ENCODE results near the gene AKIRIN2. TPM values are rescaled to one million over a fixed set of nuclear protein-coding genes. Genes with fewer than 3 reads are reported as not detected.

AKIRIN2 gene
- total RNA-seq (10 to 100 TPM; 44.1 to 56.5 TPM), polyA plus RNA-seq (10 to 100 TPM; 20.9 to 63.1 TPM)
- long read RNA-seq, donor 1, transcript AKIRIN2-201 (5 exons, 1,662 nt) = major isoform, 26 of 26 reads
- long read RNA-seq, donor 1, partial matches to known transcripts = 0 of 26 reads
- long read RNA-seq, donor 1, other reads (novel, unspliced or antisense) = 0 of 26 reads
- long read RNA-seq, donor 2, transcript AKIRIN2-201 (5 exons, 1,662 nt) = major isoform, 9 of 9 reads
- long read RNA-seq, donor 2, partial matches to known transcripts = 0 of 9 reads
- long read RNA-seq, donor 2, other reads (novel, unspliced or antisense) = 0 of 9 reads
- long read RNA-seq, donor 3, transcript AKIRIN2-201 (5 exons, 1,662 nt) = major isoform, 6 of 6 reads
- long read RNA-seq, donor 3, partial matches to known transcripts = 0 of 6 reads
- long read RNA-seq, donor 3, other reads (novel, unspliced or antisense) = 0 of 6 reads
- long read RNA-seq, donor 4, transcript AKIRIN2-201 (5 exons, 1,662 nt) = major isoform, 10 of 16 reads
- long read RNA-seq, donor 4, partial matches to known transcripts = 6 of 16 reads
- long read RNA-seq, donor 4, other reads (novel, unspliced or antisense) = 0 of 16 reads
- long read RNA-seq, donor 5, transcript AKIRIN2-201 (5 exons, 1,662 nt) = major isoform, 18 of 18 reads
- long read RNA-seq, donor 5, partial matches to known transcripts = 0 of 18 reads
- long read RNA-seq, donor 5, other reads (novel, unspliced or antisense) = 0 of 18 reads

DNA sequence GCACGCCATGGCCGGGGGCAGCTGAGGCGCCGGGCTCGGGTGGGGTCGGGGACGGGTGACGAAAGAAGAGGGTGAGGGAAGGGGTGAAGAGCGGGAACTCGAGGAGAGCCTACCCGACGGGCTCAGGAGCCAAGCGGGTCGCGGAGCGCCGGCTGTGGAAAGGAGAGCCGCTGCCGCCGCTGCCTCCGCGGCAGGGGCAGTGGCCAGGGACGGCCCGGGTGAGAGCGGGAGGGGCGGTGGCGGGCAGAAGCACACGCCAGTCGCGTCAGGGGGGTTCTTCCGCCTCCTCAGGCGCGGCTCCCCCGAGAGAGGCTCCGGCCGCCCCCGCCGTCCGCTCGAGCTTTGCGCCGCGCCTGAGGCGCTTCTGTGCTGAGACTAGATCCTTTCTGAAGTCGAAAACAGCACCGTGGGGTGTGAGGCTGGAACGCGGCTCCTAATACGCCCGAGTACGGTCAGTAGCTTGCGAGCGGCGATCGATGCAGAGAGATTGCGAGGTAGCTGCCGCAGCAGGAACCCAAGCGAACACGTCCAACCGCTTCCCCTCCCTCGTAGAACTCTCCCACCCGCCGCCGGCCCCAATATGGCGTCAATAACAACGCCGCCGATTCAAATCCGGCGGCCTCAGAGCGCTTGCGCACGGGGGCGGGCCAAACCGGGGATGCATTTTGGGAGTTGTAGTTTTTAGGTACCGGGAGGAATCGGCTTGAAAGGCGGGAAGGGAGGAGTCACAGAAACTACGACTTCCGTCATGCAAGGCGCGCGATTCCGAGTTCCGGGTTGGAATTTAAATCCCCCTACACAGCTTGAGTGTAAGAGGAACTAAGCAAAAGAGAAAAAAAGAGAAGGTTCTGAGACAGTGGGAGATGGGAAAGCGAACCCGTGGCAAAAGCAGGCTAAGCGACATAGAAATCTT is at the start of gene AKIRIN2:
Gene AKIRIN2, minus strand, starts transcription at position 558 of the 913 bp plus-strand sequence. Its CDS starts 549 bp downstream, at position 9.
- H3K4me3 ChIP-seq = peak within 1 kb of the TSS; percentile 98
- H3K36me3 ChIP-seq (ENCODE audit: control insufficient read depth in 4 of 4, insufficient read depth in 4 of 4, low read length in 4 of 4) = peaks cover 0 to 5% (median 0%) of the 10 kb centered on the region in 4 donors
- peak within 1 kb of the TSS; percentile 90 to 97 for H3K9ac ChIP-seq (ENCODE audit: insufficient read depth in 1 of 2, low read length in 2 of 2)
- peaks cover 0 to 18% (median 6%) of the 10 kb centered on the region in 5 donors for H3K4me1 ChIP-seq (ENCODE audit: control insufficient read depth in 5 of 5, insufficient read depth in 5 of 5, low read length in 5 of 5)
- TF ChIP-seq, protein P1, sequence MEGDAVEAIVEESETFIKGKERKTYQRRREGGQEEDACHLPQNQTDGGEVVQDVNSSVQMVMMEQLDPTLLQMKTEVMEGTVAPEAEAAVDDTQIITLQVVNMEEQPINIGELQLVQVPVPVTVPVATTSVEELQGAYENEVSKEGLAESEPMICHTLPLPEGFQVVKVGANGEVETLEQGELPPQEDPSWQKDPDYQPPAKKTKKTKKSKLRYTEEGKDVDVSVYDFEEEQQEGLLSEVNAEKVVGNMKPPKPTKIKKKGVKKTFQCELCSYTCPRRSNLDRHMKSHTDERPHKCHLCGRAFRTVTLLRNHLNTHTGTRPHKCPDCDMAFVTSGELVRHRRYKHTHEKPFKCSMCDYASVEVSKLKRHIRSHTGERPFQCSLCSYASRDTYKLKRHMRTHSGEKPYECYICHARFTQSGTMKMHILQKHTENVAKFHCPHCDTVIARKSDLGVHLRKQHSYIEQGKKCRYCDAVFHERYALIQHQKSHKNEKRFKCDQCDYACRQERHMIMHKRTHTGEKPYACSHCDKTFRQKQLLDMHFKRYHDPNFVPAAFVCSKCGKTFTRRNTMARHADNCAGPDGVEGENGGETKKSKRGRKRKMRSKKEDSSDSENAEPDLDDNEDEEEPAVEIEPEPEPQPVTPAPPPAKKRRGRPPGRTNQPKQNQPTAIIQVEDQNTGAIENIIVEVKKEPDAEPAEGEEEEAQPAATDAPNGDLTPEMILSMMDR (IDR thresholded peaks at IDR 0.05; ENCODE audit: control extremely low read depth, extremely low read depth) = no peak
- peak within 1 kb of the TSS; percentile 99 for H3K27ac ChIP-seq (ENCODE audit: low read depth in 1 of 2, low read length in 1 of 2)
- no peaks in the 10 kb centered on the region for H3K9me3 ChIP-seq (ENCODE audit: control insufficient read depth in 4 of 4, insufficient read depth in 3 of 4, low read length in 3 of 4)
- peak; percentile 92 for ATAC-seq (ENCODE audit: insufficient read depth, low FRiP score)
- 0 to 1% methylated on average over 73 to 88 of the region's 88 CpGs for WGBS, 2 donors
- H3K27me3 ChIP-seq (ENCODE audit: control insufficient read depth in 3 of 3, insufficient read depth in 3 of 3, low read length in 2 of 3) = no peaks in the 10 kb centered on the region
- DNase-seq = peak; percentile 98 to 100 (median 99)

DNA sequence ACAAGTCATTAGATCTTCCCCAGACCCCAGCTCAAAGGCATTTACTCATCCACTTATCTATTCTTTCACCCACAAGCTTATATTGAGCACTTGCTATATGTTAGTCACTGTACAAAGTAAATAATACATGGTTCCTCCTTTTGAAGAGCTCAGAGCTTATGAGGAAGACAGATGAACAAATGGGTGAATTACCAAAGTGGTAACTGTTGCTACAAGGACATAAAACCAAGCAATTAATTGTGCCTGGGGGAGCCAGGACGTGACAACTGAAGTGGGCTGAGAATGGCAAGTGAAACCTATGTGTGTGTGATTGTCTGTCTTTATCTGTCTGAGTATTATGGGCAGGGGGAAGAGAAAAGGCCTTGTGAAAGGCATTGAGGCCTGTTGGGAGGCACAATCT is 45.6 kb upstream of the AKIRIN2 start:
- H3K4me1 ChIP-seq (ENCODE audit: control insufficient read depth in 5 of 5, insufficient read depth in 5 of 5, low read length in 5 of 5) = no peaks in the 10 kb centered on the region
- no peaks in the 10 kb centered on the region for H3K9me3 ChIP-seq (ENCODE audit: control insufficient read depth in 4 of 4, insufficient read depth in 3 of 4, low read length in 3 of 4)
- no peak overlapping the region for H3K9ac ChIP-seq (ENCODE audit: insufficient read depth in 1 of 2, low read length in 2 of 2)
- no peaks in the 10 kb centered on the region for H3K27me3 ChIP-seq (ENCODE audit: control insufficient read depth in 3 of 3, insufficient read depth in 3 of 3, low read length in 2 of 3)
- no peak overlapping the region for H3K4me3 ChIP-seq
- WGBS, 2 donors = 34 to 53% methylated on average over 1 of the region's 1 CpG
- no peak overlapping the region for H3K27ac ChIP-seq (ENCODE audit: low read depth in 1 of 2, low read length in 1 of 2)
- ATAC-seq (ENCODE audit: insufficient read depth, low FRiP score) (no peak), DNase-seq (no peak)
- H3K36me3 ChIP-seq (ENCODE audit: control insufficient read depth in 4 of 4, insufficient read depth in 4 of 4, low read length in 4 of 4) = no peaks in the 10 kb centered on the region
- TF ChIP-seq, protein P1 (IDR thresholded peaks at IDR 0.05; ENCODE audit: control extremely low read depth, extremely low read depth) = no peak

DNA sequence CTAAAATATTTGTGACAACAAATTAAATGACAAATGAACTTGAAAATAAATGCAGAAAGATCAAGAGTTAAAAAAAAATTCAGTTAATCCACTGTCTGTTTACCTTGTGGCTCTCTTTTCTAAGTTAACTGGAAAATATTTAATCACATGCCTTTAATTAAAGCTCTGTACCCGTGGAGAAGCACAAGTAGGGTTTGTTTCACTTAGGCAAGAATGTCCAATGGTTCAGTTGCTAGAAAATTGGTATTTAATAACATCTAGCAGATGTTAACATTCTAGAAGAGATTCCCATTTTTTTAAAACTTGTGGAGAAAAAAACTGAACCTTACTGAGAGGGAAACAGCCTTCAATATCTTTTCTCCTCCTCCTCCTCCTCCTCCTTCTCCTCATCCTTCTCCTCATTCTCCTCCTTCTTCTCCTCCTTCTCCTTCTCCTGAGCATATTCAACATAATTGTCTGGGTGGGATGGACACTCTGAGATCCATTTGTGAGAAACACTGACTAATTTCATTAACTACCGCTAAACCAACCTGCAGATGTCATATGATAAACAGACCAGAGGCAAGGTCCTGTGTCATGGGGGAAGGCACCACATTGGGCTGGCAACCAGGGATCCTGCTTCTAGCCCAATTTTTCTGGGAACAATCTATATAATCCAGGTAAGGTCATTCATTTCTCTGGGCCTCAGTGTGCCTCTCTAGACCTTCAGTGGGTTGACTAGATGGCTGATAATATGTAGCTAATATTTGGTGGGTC is 44.1 kb upstream of the AKIRIN2 start:
- TF ChIP-seq, protein P1 (IDR thresholded peaks at IDR 0.05; ENCODE audit: control extremely low read depth, extremely low read depth) = no peak
- Histone ChIP-seq H3K27ac (ENCODE audit: low read depth in 1 of 2, low read length in 1 of 2) (no peak overlapping the region), H3K4me1 (ENCODE audit: control insufficient read depth in 5 of 5, insufficient read depth in 5 of 5, low read length in 5 of 5) (no peaks in the 10 kb centered on the region), H3K9me3 (ENCODE audit: control insufficient read depth in 4 of 4, insufficient read depth in 3 of 4, low read length in 3 of 4) (peaks cover 0 to 3% (median 0%) of the 10 kb centered on the region in 4 donors), H3K9ac (ENCODE audit: insufficient read depth in 1 of 2, low read length in 2 of 2) (no peak overlapping the region), H3K36me3 (ENCODE audit: control insufficient read depth in 4 of 4, insufficient read depth in 4 of 4, low read length in 4 of 4) (no peaks in the 10 kb centered on the region), H3K27me3 (ENCODE audit: control insufficient read depth in 3 of 3, insufficient read depth in 3 of 3, low read length in 2 of 3) (no peaks in the 10 kb centered on the region), H3K4me3 (no peak overlapping the region)
- no peak for DNase-seq
- ATAC-seq (ENCODE audit: insufficient read depth, low FRiP score) = no peak
- 66 to 87% methylated on average over 2 of the region's 2 CpGs for WGBS, 2 donors
